HG03558 (cell line): ENCODE data around the gene TTC1.
"Not testable (repeated sequence)": the region's sequence is repeated elsewhere in the genome, so short reads cannot be mapped to it uniquely, and the experiment has no call there.

Source experiments
- ATAC-seq: cut with Tn5 transposase; IDR thresholded peaks from one replicate; pipeline ENCODE4 v1.9.1; 2021; ENCODE audit warnings: moderate number of reproducible peaks; ENCODE audit not compliant: unreplicated experiment; ENCODE audit errors: extremely low read depth

Gene TTC1

DNA sequence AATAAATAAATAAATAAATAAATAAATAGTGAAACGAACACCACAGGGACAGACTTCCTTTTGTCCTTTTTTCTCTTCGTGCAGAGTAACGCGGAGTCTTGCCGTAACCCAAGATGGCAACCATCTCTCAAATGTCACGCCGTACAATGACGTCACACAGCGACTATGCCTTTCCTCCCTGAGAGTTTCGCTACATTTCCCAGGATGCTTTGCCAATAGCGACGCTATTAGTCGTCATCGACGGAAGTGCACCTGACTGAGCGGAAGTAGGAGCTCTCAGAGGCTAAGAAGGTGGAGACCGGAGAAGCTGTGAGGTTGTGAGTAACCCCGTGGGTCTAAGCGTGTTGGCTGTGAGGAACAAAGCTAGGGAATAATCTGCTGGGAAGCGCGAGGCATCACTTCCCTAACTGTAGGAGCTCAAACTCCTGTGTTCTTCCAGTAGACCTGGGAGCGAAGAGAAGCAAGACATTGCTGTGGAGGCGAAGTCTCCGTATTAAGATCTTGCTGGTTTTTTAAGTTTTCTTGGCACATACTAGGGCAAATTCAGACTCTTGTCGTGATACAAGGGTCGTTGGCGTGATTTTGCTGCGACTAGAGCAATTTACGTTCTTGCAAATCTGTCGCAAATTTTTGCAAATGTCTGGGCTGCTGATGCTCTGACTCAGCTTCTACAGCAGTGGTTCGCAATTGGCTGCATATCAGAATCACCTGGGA lies at the start of gene TTC1:
TSS of gene TTC1 (plus strand) at position 263 of the 714 bp plus-strand sequence. CDS start 1,390 bp downstream, outside the sequence.
- peak; percentile 99 for ATAC-seq

DNA sequence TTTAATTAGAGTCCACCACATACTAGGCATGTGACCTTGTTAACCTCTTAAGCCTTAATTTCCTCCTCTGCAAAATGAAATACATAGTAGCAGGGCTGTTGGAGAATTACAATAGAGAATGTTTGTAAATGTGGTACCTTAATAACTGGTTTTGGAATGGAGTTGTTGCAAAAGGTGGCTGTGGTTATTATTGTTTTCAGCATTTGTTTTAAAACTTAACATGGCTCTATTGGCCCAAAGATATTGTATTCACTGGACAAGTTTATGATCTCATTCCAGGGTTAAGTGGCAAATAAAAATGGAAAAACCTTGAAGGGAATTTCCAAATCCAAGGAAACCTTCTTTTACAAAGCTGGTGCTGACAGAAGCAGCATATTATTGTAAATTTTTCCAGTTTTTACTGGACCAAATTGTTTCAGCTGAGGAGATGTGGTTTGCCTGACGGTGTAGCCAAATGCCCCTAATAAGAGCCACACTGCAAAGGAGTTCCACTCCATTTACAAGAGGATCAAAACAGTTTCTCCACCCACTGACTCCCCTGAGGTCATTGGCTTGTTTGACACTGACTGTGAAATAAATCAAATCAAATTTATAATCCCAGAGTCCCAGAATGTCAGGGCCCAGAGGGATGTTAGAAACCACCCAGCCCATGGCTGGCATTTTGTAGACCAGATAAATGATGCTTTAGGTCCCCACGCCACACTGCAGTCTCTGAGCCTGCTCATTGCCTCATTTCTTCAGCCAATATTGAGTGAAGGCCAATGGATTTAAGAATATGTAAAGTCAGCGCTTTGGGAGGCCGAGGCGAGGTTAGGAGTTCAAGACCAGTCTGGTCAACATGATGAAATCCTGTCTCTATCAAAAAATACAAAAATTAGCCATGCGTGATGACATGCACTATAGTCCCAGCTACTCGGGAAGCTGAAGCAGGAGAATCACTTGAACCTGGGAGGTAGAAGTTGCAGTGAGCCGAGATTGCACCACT lies 47.5 kb upstream of the TTC1 start:
- ATAC-seq = no peak

- no peak for ATAC-seq
Measured at GRCh38 chr5:159962214-159962613, 46.7 kb upstream of the TTC1 start.

DNA sequence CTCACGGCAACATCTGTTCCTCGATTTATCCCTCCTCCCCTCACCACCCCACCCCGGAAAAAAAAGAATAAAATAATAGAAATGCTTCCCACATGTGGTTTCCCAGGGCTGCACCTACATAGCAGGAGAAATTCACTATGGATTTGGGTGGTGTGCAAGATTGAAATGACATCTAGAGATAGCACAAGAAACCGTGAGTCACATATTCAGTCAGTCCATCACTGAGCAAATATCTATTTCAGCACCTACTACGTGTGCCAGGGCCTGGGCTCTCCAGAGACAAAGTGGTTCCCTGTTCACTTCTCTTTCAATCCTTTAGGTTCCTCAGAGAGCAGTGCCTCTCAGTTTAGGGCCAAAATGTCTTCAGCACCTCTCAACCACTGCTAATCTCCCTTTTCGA lies 45.0 kb upstream of the TTC1 start:
- ATAC-seq = no peak

DNA sequence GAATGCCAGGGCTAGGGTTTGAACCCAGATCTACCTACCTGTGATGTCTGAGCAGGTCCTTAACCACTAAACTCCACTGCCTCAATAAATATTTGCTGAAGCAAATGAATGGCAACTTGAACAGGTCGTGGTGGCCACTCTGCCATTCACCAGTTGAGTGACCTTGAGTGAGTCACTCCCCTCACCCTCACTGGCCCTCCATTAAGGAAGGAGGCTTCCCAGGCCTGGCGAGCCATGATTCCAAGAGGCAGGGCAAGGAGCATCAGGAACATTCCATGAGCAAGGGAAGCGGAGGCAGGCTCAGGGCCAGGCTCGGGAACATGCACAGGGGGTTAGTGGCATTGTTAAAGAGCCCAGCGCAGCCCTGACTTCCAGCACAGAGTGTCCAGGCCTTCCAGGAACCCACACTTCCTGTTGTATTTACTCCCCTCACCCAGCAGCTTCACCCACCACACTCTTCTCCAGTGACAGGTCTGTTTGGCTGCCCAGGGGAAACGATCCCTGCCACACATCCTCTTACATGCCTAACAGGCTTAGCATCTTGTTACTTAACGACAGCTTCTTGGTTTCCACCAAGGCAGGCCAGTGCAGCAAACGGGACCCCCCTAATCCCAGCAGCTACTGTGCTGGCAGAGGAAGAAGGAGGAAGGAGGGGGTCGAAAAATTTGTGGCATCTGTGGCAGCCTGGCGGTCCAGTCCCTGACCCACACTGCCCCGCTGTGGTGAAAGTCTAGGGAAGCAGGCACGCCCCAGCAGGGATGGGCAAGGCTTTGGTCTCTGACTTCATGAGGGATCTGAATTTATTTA lies 43.7 kb upstream of the TTC1 start:
- no peak for ATAC-seq

- ATAC-seq = not testable (repeated sequence)
Measured at GRCh38 chr5:159965838-159966128, 43.2 kb upstream of the TTC1 start.

- no peak for ATAC-seq
Measured at GRCh38 chr5:159969966-159970365, 39.0 kb upstream of the TTC1 start.

DNA sequence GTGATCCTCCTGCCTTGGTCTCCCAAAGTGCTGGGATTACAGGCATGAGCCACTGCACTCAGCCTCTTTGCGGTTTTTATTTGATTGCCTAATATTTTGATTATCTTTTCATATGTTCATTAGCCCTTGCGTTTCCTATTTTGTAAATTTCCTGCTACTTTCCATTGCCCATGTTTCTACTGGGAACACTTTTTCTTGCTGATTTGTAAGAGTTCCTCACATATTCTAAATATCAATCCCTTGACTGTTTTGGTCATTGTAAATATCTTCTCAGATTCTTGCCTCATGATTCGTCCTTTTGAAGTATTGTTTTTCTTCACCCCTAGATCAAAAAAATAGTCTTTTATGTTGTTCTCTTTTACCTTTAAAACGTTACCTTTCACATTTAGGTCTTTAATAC lies 37.9 kb upstream of the TTC1 start:
- ATAC-seq = no peak

GRCh38 chr5:159971514-159971913 lies 37.4 kb upstream of the TTC1 start:
- no peak for ATAC-seq

DNA sequence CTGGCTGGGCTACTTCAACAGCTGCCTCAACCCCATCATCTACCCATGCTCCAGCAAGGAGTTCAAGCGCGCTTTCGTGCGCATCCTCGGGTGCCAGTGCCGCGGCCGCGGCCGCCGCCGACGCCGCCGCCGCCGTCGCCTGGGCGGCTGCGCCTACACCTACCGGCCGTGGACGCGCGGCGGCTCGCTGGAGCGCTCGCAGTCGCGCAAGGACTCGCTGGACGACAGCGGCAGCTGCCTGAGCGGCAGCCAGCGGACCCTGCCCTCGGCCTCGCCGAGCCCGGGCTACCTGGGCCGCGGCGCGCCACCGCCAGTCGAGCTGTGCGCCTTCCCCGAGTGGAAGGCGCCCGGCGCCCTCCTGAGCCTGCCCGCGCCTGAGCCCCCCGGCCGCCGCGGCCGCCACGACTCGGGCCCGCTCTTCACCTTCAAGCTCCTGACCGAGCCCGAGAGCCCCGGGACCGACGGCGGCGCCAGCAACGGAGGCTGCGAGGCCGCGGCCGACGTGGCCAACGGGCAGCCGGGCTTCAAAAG lies 36.9 kb upstream of the TTC1 start:
- ATAC-seq = no peak

- no peak for ATAC-seq
Measured at GRCh38 chr5:159972538-159973362, 36.2 kb upstream of the TTC1 start.

GRCh38 chr5:159975462-159976019 lies 33.4 kb upstream of the TTC1 start:
- ATAC-seq = no peak

DNA sequence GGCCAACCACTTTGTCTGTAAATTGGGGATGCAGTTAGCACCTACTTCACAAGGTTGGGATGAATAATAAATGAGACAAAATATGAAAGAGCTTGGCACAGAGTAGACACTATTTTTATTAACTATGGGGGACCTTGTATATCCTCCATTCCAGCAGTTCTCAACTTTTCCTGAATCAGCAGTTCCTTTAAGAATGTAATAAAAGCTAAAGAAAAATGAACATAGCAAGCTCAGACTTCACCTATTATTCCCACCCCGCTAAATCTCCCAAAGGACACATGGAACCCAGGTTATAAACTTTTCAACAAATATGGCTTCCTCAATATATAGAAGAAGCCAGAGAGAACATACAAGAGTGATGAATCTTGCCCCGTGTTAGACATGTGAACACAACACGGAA lies 32.0 kb upstream of the TTC1 start:
- ATAC-seq = no peak

- ATAC-seq = no peak
Measured at GRCh38 chr5:159978358-159978757, 30.6 kb upstream of the TTC1 start.

DNA sequence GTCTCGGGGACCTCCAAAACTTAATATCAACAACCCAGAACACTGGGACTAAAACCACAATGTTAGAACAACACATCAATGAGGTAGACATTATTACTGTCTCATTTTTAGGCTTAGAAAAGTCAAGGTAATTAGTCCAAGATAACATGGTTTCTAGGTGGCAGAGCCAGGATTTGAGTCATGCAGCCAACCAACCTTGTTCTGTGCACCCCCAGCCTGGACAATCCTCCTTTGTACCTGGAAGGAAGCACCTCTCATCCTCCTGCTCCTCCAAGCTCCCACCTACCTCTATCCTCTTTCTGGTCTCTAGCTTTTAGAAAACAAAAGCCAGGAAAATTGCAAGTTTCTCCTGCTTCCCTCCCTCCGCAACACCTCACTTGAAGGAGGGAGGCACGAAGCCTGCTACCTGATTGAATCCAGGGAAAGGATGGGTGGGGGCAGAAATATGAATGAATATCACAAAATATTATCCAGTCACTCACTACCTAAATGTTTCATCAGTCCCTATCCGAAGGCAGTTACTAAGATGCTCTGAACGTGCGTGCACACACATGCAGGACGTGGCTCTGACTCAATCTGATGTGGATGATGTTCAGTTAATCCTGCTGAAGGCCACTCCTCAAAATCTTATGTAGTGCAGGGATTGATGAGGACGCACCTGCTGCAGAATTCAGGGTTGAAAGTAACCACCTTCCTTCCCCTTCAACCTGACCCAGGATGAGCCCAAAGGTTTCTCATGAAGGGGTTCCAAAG lies 26.3 kb upstream of the TTC1 start:
- no peak for ATAC-seq

GRCh38 chr5:159987031-159987674 lies 21.8 kb upstream of the TTC1 start:
- ATAC-seq = peak; percentile 77

- ATAC-seq = no peak
Measured at GRCh38 chr5:159990506-159990905, 18.4 kb upstream of the TTC1 start.

GRCh38 chr5:159992566-159992965 lies 16.4 kb upstream of the TTC1 start:
- ATAC-seq = no peak
